CD4-positive, alpha-beta T cell treated with Interleukin-2 at 100 ng/mL for 4 hours (primary cell): ENCODE data around the gene CHST11.
A peak's percentile ranks its signal among the peaks of the same experiment; 100 is the strongest.

Experiments
- DNase-seq: peaks from one replicate; pipeline ENCODE4 v3.0.0-alpha.2; 2020; ENCODE audit warnings: low spot score

CHST11 gene

DNA sequence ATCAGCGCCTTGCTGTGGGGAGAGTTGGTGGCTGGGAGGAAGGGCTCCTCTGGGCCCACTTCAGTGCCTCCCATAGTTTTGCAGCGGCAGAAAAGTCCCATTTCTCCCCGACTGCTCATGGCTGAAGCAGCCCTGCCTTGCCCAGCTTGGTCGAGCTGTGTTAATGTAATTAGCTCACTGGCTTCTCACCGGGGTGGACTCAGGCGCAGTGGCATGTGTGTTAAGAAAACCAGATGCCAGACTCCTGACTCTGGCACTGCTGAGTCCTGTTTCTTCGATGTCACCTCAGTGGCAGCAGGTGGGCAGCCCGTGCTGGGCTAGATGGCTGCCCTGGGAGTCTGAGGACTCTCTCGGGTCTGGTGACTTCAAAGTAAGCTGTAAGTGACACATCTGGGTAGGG lies 47.4 kb downstream of the CHST11 start:
- DNase-seq, result no peak

DNA sequence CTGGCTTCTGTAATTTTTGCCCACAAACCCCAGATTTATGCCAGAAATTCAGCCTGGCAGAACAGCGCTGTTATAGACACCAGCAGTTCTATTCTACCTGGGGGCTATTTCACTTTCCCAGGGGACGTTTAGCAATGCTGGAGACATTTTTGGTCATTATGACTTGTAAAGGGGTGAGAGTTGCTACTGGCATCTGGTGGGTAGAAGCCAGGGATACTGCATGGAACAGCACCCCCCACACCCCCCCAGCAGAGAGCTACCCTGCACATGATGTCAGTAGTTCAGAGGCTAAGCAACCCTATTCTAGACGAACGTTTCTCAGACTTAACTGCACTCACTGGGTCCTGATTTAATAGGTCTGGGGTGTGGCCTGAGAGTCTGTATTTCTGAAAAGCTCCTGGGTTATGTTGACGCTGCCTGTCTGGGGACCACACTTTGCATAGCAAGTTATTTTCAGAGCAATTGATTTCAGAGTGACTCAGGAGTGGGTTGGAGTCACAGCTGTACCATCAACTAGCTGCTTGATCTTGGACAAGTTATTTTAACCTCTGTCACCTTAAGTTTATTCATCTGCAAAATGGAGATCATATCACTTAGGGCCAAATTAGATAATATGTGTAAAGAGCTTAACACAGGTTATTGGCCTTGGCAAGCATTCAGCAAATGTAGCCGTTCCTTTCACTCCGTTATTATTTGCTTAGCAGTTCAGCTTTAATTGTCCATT lies 48.5 kb downstream of the CHST11 start:
- DNase-seq, result no peak

DNA sequence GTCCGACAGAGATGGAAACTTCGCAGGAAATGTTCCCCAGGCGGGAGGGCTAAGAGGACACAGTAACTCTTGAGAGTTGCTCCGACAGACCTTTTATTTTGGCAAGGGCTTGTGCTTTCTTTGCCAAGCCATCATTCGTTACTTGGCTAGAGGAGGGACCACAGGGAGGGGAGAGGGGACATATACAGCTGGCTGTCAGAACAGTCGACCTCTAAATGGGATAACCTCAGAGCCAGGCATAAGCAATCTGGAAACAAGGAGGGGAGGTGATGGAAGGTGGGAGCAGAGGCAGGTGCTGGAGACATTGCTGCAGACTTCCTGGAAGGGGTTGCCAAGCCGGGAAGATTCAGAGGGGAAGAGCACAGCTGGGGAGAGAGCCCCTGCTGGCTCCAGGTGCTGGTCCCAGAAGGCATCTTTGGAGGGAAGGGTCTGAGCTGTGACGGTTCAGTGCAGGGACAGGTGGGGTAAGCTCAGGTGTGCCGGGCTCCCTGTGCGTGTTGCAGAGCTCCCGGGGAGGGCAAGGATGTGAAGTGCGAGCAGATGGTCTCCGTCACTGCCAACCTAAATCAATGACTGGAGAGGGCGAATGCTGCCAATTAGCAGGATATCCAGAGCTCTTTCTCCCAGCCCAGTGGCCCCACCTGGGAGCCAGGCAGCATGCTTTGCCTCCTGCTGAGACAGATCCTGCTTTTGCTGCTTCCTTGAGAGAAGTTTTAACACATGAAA lies 50.1 kb downstream of the CHST11 start:
- no peak for DNase-seq

DNA sequence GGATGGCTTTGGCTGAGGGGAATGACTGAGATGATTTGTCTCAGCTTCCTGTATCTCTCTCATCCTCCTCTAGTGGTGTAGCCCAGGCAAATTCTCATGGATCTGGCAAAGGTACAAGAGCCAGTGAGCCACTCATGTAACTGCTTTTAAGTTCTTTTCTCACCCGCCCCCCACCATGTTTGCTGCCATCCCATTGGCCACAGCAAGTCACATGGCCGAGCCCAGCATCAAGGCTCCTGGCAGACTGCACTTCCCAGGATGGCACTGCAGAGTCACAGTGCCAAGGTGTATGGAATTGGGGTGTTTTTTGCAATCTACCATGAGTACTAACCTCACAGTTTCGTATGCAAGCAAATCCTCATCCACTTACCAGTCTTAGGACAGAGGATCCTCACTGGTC lies 50.9 kb downstream of the CHST11 start:
- no peak for DNase-seq

DNA sequence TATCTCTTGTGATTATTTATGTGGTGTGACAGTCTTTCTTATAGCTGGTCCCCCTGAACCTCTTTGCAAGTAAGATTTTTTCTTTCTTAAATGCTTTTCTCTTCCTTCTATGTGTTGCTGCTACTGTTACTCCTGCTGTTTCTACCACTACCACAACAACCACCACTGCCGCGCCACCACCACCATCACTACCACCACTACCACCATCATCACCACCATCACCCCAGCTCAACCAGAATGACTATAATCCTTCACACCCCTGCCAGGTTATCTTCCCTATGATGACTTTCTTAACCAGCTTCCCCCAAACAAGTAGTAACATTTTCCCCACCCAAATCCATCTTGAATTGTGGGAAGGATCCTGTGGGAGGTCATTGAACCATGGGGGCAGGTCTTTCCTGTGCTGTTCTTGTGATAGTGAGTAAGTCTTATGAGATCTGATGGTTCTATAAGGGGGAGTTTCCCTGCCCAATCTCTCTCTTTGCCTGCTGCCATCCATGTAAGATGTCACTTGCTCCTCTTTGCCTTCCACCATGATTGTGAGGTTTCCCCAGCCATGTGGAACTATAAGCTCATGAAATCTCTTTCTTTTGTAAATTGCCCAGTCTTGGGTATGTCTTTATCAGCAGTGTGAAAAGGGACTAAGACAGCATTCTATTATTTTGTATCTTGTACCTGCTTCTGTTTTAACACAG lies 52.2 kb downstream of the CHST11 start:
- no peak for DNase-seq

DNA sequence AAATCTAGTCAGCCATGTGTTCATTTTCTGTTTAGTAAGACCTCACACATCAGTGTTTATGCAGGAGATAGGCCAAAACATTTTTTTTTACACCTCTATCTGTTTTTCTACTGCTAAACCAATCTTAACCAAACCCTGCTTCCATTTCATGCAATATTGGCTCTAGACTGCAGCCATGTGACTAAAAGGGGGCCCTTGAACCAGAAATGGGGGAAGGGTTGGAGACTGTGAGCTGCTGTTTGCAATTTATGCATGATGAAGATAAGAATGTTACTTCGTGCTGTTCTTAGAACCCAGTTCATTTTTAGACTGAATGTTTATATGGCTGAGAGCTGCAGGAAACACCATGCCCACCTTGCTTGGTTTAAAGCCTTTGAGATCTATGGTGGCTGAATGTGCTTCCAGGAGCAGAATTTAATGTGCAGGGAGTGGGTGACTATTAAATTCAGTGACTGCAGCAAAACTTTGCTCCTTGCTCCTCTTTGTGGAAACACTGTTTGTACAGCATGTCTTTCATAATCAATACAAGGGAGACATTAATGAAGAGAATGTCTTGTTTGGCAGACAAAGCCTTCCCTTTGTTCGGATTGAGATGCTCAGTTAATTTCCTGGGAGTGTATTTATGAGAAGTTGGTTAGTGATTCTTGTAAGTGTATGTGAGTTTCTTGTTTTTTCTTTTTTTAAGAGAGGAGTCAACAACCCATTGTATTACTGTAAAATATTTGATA lies 53.6 kb downstream of the CHST11 start:
- DNase-seq, result peak; percentile 20

DNA sequence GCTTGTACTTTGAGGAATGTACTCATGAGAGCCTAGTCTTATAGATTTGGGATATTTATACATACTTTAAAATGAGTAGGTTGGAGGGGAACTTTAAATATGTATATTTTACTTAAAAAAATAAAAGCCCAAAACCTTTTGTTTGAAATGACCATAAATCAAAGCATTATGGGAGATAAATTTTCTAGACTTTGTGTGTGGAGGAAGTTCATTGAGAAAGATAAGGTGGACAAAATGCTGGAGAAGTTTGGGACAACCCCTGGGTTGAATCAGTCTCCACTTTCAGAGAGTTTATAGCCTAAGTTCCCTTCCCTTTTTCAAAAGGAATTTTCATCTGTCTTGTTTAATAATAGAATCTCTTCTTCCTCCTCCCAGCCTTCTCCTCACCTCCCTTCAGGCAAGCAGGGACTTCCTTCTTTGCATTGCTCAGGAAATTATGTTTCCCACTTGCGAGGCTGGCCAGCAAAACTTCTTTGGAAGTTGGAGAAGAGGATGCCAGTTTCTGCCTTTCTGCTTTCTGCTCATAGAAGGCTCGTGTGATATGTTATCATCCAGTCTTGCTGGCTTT lies 54.2 kb downstream of the CHST11 start:
- DNase-seq, result no peak

DNA sequence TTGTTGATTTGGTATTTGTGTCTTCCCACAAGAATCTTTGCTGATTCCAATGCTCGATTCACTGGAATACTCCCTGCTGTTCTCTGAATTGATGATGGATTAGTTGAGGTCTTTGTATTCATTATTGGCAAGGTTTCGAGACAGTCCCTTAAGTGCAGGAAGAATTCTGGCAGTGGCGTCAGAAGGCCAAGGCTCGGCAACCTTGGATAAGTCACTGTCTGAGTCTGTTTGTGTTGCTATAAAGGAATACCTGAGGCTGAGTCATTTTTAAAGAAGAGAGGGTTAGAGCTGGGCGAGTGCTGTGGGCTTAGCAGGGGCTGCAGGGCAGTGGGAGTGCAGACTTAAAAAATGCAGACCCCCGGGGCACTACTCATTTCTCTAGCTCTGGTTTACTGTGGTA lies 56.9 kb downstream of the CHST11 start:
- no peak for DNase-seq

DNA sequence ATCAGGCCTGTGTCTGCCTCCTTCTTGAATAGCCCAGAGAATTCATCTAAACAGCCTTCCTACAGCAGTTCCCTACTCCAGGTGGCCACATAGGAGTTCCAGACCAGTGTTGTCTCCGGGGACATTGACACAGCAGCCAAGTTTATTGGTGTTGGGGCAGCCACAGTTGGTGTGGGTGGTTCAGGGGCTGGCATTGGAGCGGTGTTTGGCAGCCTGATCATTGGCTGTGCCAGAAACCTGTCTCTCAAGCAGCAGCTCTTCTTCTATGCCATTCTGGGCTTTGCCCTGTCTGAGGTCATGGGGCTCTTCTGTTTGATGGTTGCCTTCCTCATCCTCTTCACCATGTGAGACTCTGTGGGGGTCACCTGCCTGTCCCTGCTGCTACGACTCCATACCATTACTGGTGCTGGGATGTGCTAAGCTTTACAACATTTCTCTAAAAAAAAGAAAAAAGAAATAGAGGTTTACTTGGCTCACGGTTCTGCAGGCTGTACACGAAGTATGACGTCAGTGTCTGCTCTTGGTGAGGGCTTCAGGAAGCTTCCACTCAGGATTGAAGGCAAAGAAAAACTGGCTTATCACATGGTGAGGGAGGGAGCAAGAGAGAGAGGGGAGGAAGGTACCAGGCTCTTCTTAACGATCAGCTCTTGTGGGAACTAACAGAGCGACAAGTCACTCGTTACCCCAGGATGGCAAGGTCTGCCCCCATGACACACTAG lies 57.5 kb downstream of the CHST11 start:
- DNase-seq, result no peak

DNA sequence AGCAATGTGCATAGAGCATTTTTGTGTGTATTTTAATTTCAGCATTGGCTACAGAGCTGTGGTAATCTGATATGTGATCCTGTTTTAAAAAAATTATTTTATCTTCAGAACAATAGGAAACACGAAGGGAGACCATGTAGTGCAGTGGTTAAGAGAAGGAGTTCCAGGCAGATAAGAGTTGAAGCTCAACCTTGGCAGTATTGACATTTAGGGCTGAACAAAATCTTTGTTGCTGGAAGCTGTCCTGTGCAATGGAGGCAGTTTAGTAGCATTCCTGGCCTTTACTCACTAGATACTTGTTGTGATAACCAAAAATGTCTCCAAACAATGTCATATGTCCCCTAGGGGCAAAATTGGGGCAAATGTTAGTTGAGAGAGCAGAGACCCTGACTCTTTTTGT lies 59.2 kb downstream of the CHST11 start:
- DNase-seq, result no peak

DNA sequence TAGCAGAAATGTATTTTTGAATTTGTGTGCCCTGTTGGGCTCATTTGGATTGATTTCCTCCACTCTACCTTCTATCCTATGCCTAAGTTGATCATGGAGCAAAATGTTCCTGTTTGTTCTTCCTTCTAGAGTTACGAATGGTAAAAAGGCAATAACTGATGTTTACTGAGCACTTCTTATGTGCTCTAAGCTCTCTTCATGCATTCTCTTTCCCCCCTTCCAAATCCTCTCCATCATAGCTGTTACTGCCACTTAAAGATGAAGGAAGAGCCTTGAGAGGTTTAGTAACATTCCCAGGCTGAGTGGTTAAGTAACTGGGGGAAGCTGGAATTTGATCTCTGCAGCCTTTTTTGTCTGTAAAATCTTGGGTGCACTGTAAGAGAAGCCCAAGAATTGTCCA lies 60.1 kb downstream of the CHST11 start:
- DNase-seq, result no peak

DNA sequence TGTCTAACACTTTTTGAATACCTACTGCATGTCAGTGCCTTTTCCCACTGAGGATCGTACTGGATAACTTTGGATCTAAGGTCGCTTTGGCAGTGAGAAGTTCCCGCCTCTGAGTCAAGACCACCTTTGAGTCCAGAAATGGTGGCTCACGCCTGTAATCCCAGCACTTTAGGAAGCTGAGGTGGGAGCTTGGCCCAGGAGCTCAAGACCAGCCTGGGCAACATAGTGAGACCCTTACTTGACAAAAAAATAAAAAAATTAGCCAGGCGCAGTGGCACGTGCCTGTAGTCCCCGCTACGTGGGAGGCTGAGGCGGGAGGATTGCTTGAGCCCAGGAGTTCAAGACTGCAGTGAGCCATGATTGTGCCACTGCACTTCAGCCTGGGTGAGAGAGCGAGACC lies 61.1 kb downstream of the CHST11 start:
- no peak for DNase-seq

DNA sequence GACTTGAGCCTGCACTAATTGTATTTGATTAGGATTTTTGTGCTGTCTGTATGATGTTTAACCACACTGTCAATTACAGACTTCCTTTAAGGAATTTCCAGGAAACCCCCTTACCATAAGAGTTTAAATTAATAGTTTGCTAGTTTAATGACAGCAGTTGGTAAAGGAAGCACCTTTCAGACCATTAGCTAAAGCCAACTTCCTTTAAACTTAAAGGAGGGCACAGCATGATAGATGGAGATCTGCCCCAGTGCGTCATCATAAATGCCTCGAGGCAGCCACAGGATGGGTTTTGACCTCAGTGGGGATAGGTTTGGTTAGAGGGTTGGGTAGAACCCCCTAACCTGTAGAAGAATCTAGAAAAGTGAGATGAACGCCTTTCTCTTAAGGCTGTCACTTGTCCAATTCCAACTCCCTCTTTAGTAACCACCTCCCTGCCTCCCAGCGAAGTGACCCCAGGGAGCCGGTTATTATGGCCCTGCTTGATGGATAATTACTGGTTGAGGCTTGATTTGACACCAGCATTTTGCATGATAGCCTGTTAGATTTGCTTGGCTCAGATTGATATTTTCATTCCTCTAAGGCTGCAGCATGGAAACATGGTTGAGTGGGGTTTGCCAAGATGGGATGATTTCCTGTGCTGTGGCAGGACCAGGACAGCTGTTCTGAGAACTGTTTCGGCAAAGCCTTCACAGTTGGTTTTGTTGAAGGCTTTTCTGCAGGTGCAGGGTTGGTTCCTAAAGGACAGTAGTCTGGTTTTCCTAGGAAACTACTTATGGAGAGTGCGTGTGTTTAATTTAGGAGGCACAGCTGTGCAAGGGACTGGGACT lies 62.7 kb downstream of the CHST11 start:
- DNase-seq, result peak; percentile 47

DNA sequence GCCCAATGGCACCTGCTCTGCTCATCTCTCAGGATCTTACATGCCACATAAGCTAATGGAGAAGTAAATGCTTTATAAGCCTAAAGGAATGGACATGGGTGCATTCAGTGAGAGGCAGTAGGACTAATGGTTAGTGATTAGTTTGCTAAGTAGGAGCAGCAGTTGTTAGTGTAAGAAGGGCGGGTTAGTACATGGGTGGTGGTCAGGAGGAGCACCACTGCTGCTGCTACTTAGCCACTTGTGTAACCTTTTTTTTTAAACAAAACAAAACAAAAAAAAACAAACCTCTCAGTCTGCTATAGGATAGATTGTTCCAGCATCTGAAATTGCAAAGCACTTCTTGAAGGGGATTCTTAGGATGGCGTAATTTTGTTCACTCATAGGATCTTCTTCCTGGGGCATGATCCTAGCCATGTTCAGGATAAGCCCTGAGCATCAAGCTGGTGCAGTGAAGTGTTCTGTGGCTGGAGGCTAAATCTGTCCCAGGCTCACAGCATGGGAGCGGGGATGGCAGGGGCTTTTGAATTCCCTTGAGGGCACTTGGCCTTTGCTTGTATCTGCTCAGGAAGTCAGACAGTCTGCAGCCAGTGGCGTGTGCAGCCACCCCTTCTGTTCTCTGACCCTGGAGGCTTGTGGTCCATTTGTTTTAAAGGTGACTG lies 63.6 kb downstream of the CHST11 start:
- DNase-seq, result no peak

DNA sequence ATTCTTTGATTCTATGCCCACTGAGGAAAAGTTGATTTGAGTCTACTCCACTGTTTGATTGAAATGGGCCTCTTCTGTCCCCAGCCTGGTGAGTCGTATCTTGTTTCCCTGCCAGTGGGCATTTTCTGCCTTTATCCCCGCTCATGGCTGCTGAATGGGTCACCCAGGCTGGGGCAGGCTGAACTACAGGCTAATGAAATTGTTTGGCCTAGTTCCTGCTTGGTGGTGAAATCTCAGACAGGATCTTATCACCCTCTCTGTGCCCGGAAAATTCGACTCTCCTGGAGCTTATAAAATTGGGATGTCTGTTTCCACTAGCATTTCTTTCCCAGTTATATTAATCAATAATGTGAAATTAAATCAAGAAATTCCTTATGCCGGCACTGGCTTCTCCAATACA lies 65.0 kb downstream of the CHST11 start:
- DNase-seq, result no peak

DNA sequence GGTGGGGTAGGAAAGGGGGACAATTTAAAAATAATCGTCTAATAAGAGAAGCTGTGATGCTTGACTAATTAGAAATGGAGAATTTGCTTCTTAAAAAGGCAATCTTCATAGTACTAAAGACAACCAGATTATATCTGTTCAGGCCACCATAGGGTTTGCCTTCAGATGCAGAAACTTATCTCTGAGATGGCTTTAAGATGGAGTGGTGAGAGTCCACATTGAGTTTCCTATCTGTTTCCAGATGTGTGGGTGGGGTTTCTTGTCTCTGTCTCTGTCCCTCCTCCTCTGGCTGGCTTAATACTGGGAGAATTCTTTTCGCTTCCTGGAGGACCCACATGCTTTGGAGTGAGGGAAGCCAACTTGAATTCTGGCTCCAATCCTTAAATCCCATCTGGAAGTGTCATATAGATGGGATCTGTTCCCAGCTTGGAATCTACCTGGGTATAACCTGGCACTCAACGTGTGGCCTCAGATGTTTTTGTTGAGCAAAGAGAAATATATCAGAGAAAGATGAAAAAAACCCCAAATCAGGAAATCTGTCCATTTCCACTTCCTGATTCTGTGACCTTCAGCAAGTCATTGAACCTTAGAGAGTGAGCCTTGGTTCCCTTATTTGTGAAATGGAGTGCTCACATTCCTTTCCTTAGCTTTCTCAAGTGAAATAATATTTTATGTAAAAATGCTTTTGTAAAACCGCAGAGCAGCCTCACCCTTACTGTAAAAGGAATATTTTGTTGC lies 66.4 kb downstream of the CHST11 start:
- DNase-seq, result no peak

DNA sequence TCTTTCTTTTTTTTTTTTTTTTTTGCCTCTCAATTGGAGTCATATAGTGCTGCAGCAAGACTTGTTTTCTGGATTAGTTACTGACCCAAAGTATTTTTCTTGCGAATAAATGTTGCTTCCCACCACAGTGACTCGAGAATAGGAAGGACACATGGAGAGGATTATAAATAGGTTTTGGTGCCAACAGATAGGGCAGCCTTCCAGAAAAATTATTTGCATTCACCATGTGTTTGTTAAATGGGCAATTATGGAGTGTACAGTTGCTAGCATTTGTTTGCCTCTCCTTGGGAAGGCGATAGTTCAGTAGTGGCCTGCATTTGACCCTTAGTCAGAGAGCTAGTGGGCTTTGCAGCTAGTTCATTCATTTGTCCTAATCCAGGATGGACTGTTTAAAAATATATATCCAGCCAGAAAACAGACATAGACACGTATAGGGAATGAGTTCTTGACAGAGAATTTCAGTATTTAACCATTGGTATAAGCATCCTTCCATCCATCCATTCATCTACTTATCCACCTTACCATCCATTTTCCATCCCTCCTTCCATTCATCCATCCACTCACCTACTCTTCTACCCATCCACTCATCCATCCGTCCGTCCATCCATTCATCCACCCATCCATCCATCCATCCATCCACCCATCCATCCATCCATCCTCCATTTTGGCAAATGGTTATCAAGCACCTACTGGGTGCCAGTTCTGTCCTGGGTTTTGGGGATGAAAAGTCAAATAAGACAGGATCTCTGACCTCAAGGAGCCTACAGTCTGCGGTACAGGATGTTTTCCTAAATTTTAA lies 67.5 kb downstream of the CHST11 start:
- DNase-seq, result no peak

DNA sequence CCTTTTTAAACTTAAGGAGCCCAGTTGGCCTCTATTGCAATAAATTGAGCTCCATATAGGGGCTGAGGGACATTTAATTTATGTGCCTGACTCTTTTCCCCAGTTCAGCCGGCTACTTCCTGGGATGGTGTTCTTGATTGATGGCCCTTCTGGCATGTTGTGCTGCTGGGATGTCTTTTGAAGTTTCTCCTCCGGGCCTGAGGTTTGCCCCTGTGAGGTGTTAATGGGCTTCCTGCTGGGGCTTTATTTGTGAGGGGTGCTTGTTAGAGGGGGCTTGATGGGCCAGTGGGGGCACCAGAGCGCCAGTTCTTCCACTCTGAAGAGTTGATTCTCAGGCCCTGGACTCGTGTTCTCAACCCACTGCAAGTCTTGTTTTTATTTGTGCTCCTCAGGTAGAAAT lies 69.6 kb downstream of the CHST11 start:
- DNase-seq, result no peak

DNA sequence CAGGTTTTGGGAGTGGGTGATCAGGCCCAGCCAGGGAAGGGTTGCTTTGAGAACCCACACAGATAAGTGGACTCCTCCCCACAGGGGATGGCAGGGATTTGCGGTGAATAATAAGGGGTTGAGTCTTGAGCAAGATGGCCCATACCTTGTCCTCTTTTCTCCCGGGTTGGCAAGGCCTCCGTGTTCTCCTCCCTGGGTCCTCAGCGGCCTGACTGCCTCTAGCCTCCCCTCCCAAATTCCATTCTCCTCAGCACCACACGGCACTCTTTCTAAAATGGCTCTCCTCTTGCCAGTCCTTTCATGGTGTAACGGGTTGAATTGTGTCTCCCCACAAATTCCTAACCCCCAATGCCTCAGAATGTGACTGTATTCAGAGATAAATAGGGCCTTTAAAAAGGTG lies 70.0 kb downstream of the CHST11 start:
- no peak for DNase-seq
